NB4 (cell line): ENCODE results near the gene CEMIP2.

ENCODE experiments used
- POLR2A ChIP-seq: IDR thresholded peaks from 2 replicates; pipeline ENCODE4 v1.6.1; 2011; ENCODE audit warnings: mild to moderate bottlenecking; ENCODE audit not compliant: insufficient read length; ENCODE audit errors: extremely low read depth
- TF ChIP-seq, protein P1 (sequence below): IDR thresholded peaks from one replicate; pipeline ENCODE4 v1.5.1; 2012; ENCODE audit warnings: low read depth, low read length

DNA sequence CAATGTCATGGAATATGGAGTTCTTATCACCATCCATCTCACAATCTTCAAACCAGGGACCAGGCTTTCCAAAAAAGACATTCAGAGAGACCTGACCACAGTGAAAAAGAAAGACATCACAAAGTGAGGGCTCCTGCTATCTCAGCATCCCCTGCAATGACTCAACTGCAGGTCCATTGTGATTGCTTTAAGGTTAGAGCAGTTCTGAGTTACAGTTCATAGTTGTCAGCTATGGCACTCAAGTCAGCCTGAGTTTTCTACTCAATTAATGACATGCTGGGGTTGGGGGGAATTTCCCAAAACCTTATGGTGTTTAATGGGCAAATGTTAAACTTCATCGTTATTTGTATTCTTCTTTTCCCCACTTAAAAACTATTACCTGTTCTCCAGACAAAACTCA lies 58.9 kb downstream of the CEMIP2 start:
- TF ChIP-seq, protein P1, sequence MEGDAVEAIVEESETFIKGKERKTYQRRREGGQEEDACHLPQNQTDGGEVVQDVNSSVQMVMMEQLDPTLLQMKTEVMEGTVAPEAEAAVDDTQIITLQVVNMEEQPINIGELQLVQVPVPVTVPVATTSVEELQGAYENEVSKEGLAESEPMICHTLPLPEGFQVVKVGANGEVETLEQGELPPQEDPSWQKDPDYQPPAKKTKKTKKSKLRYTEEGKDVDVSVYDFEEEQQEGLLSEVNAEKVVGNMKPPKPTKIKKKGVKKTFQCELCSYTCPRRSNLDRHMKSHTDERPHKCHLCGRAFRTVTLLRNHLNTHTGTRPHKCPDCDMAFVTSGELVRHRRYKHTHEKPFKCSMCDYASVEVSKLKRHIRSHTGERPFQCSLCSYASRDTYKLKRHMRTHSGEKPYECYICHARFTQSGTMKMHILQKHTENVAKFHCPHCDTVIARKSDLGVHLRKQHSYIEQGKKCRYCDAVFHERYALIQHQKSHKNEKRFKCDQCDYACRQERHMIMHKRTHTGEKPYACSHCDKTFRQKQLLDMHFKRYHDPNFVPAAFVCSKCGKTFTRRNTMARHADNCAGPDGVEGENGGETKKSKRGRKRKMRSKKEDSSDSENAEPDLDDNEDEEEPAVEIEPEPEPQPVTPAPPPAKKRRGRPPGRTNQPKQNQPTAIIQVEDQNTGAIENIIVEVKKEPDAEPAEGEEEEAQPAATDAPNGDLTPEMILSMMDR, result no peak
- TF ChIP-seq POLR2A, result no peak
